ENCODE data around the gene SLIT2. TPM values are rescaled to one million over a fixed set of nuclear protein-coding genes. Genes with fewer than 3 reads are reported as not detected.

SLIT2 gene
- polyA plus RNA-seq, 1 donor from 2014 or later: 26.4 TPM

DNA sequence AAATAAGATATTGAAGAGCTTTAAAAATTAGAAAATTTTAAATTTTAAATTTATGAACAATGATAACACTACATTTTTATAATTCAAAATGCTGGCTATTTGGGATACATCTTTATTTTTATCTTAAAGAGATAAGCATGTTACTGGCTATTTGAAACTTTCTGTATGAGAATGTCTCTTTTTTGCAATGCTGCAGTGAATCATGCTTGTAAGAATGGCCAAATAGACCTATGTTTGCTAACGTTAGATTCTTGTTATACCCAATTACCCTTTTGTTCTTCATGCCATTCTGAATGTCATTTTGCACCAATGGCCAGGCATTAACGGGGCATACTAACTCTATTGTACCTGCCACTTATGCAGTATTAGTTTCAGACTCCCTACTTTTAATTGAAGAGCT is 49.5 kb downstream of the SLIT2 start:
- Histone ChIP-seq H3K9ac (ENCODE audit: low read length) (no peak overlapping the region), H3K36me3 (ENCODE audit: insufficient read depth, low read length) (no peaks in the 10 kb centered on the region), H3K27ac (ENCODE audit: low read length) (no peak overlapping the region), H3K4me3 (ENCODE audit: low read length) (no peak overlapping the region), H3F3A (ENCODE audit: insufficient read depth, low read length, poor library complexity, severe bottlenecking) (no peaks in the 10 kb centered on the region), H2AFZ (ENCODE audit: low read depth, low read length) (no peak overlapping the region), H3K79me2 (replicated peaks; ENCODE audit: insufficient read depth, low read length) (no peaks in the 10 kb centered on the region), H3K4me2 (ENCODE audit: low read length) (no peak overlapping the region), H3K27me3 (ENCODE audit: insufficient read depth, low read depth, low read length) (no peaks in the 10 kb centered on the region), H3K9me3 (ENCODE audit: low read length) (no peaks in the 10 kb centered on the region), H4K20me1 (ENCODE audit: insufficient read depth) (no peaks in the 10 kb centered on the region), H3K9me2 (ENCODE audit: insufficient read depth, low read length) (no peaks in the 10 kb centered on the region)
- no peak for TF ChIP-seq POLR2AphosphoS5 (IDR thresholded peaks at IDR 0.05)
